Panc1 (cell line): Measurements from ENCODE around the gene DNAJB4. TPM values are rescaled to one million over a fixed set of nuclear protein-coding genes. Genes with fewer than 3 reads are reported as not detected.
A peak's percentile ranks its signal among the peaks of the same experiment; 100 is the strongest.

Experiments
- ATAC-seq: fragments of 200-7000 bp; cut with Tn5 transposase; 2 replicates; pipeline ENCODE4 v1.9.1; 2020; ENCODE audit warnings: mild to moderate bottlenecking, moderate library complexity
- Bru-seq: library from RNA; stranded (reverse); fragments of 400-500 nt; gene quantifications from one replicate; lab custom pipeline; 2021; lab: Mats Ljungman, UMichigan
- BruChase-seq, 2 experiments: library from RNA; stranded (reverse); fragments of 400-500 nt; gene quantifications; one replicate each; lab custom pipeline; 2021; lab: Mats Ljungman, UMichigan
- BruUV-seq: library from RNA; stranded (reverse); fragments of 400-500 nt; replicated peaks from 2 replicates; lab custom pipeline; 2021; lab: Mats Ljungman, UMichigan
- CTCF ChIA-PET: fragments of 300-600 bp; sonication (Branson Sonifier 250); formaldehyde crosslinking; loops from one replicate; lab custom pipeline; 2022; ENCODE audit warnings: antibody characterized with exemption; lab: Charles Lee
- POLR2A ChIA-PET: fragments of 300-600 bp; sonication (Branson Sonifier 250); formaldehyde crosslinking; loops from one replicate; lab custom pipeline; 2022; ENCODE audit warnings: antibody characterized with exemption; lab: Charles Lee
- DNase-seq: peaks from one replicate; pipeline ENCODE4 v3.0.0-alpha.2; 2010; ENCODE audit warnings: low read depth, low spot score
- H3K27ac ChIP-seq: 2 replicates; pipeline ENCODE4 v1.5.1; 2011; ENCODE audit warnings: mild to moderate bottlenecking, low read length, inconsistent platforms
- H3K27me3 ChIP-seq: fragments of 200-500 bp; sonication (Bioruptor generic); 2 replicates; pipeline ENCODE4 v1.6.0; 2014; ENCODE audit warnings: low read length, inconsistent platforms; ENCODE audit not compliant: control insufficient read depth, insufficient read depth
- H3K36me3 ChIP-seq: fragments of 200-500 bp; sonication (Bioruptor generic); 2 replicates; pipeline ENCODE4 v1.5.1; 2014; ENCODE audit warnings: inconsistent platforms, mild to moderate bottlenecking, low read length, moderate library complexity; ENCODE audit not compliant: control insufficient read depth, insufficient read depth
- H3K4me1 ChIP-seq: 2 replicates; pipeline ENCODE4 v1.5.1; 2011; ENCODE audit warnings: inconsistent platforms, mild to moderate bottlenecking, low read length, moderate library complexity; ENCODE audit not compliant: control insufficient read depth, insufficient read depth
- H3K4me3 ChIP-seq, 2 experiments: 2 replicates each; pipeline ENCODE4 v1.5.1; 2011 to 2012; ENCODE audit warnings: low read depth in 2 of 2, low read length in 2 of 2, mild to moderate bottlenecking in 2 of 2, inconsistent platforms in 1 of 2, moderate library complexity in 1 of 2
- H3K9me3 ChIP-seq: fragments of 200-500 bp; sonication (Bioruptor generic); 2 replicates; pipeline ENCODE4 v1.5.1; 2014; ENCODE audit warnings: low read depth, mild to moderate bottlenecking, inconsistent platforms, low read length, moderate library complexity; ENCODE audit not compliant: control insufficient read depth, insufficient read depth
- POLR2AphosphoS5 ChIP-seq: IDR thresholded peaks from 2 replicates; pipeline ENCODE4 v1.6.1; 2012; ENCODE audit warnings: mild to moderate bottlenecking, low read depth, low read length, moderate library complexity
- SIN3A ChIP-seq: IDR thresholded peaks from 2 replicates; pipeline ENCODE4 v1.6.1; 2012; ENCODE audit warnings: low read depth, mild to moderate bottlenecking, low read length, moderate library complexity, borderline replicate concordance; ENCODE audit not compliant: insufficient read depth
- TCF7L2 ChIP-seq: IDR thresholded peaks from 2 replicates; pipeline ENCODE4 v1.6.1; 2011; ENCODE audit warnings: mild to moderate bottlenecking, low read depth, low read length, inconsistent platforms
- in situ Hi-C: cut with HindIII; loops from 2 replicates; pipeline ENCODE4 v1.10.0; 2016; ENCODE audit warnings: low sequenced_read_pairs, low pct_unique_long_range_greater_than_20kb
- intact Hi-C: fragments of 100-400 bp; cut with micrococcal nuclease; formaldehyde crosslinking; loops from one replicate; pipeline ENCODE4 v1.10.0; 2022; ENCODE audit not compliant: unreplicated experiment
- long read RNA-seq: library from polyadenylated mRNA; unstranded; transcript quantifications from one replicate; pipeline ENCODE4 v2.0.0, GENCODE V29; 2021; ENCODE audit not compliant: unreplicated experiment
- polyA plus RNA-seq: library from polyadenylated mRNA; unstranded; fragments of >200 nt; gene quantifications from one replicate; pipeline ENCODE4 v1.2.1, GENCODE V29; 2012; ENCODE audit warnings: missing spikeins; ENCODE audit not compliant: insufficient read length
- total RNA-seq: library from RNA; stranded (reverse); gene quantifications from one replicate; pipeline ENCODE4 v1.2.1, GENCODE V29; 2021; ENCODE audit not compliant: unreplicated experiment
- TF ChIP-seq, protein P1 (sequence below): fragments of 450-650 bp; IDR thresholded peaks from 2 replicates; pipeline ENCODE4 v1.5.1; 2017; ENCODE audit warnings: mild to moderate bottlenecking
- TF ChIP-seq, protein P2 (sequence below), 2 experiments: IDR thresholded peaks; 2 replicates each; pipeline ENCODE4 v1.6.1; 2011 to 2012; ENCODE audit warnings: low read depth in 2 of 2, control low read depth in 1 of 2, low read length in 1 of 2, mild to moderate bottlenecking in 1 of 2, moderate library complexity in 1 of 2; ENCODE audit not compliant: insufficient read depth in 1 of 2

The DNAJB4 gene
- 14.9 TPM for total RNA-seq
- 8.1 TPM for polyA plus RNA-seq
- Bru-seq, nascent RNA, result percentile 72 among the genes with signal in this experiment
- BruChase-seq, experiment 1, labeled RNA remaining after a 2-hour chase, result percentile 91 among the genes with signal in this experiment
- percentile 83 among the genes with signal in this experiment for BruChase-seq, experiment 2, labeled RNA remaining after a 6-hour chase
- long read RNA-seq, transcript DNAJB4-201 (3 exons, 2,988 nt), result major isoform, 9 of 25 reads
- long read RNA-seq, transcript DNAJB4-206 (3 exons, 949 nt), result major isoform, 9 of 25 reads
- long read RNA-seq, partial matches to known transcripts, result 0 of 25 reads
- long read RNA-seq, other reads (novel, unspliced or antisense), result 7 of 25 reads

DNA sequence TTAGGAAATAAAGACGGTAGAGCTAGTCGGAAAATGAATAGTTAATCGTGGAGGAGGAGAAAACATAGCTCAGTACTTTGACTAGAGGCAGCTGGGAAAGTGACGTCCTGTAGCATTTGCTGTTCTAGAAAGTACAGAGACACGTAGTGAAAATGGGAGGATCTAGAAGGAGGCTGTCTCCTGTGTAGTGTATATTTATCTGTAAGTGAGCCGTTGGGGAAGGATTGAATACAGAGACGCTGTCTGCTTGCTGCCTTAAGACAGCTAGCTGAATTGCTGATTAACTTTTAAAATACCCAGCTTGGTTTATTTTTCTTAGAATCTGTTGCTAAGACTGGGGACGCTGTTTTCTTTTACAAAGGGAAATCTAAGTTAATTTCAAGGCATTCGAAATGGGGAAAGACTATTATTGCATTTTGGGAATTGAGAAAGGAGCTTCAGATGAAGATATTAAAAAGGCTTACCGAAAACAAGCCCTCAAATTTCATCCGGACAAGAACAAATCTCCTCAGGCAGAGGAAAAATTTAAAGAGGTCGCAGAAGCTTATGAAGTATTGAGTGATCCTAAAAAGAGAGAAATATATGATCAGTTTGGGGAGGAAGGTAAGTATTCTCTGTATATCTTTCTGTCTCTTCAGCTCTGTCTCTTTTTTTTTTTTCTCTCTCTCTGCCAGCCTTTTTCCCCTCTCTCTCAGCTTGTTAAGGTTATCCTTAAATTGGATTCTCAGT, at the start of gene DNAJB4:
Gene DNAJB4, plus strand, starts transcription at position 221 of the 729 bp plus-strand sequence. Its CDS starts 172 bp downstream, at position 393.
- H3K36me3 ChIP-seq, result no peaks in the 10 kb centered on the region
- intact Hi-C loops (loop anchor here (10.0 kb wide), 1 partner anchor 100 kb away; no protein-coding TSS in a partner anchor), in situ Hi-C loops (no loop called here)
- H3K27me3 ChIP-seq, result no peaks in the 10 kb centered on the region
- ChIA-PET POLR2A (interaction anchor here (0.6 to 1.2 kb wide), 6 partner anchors 9 to 36 kb away, joined by 3 to 8 read pairs (median 4); partner anchors contain the start of gene FUBP1), CTCF (interaction anchor here (0.5 to 1.5 kb wide), 6 partner anchors 10 to 321 kb away, joined by 3 to 11 read pairs (median 5); no protein-coding TSS in a partner anchor)
- H3K27ac ChIP-seq, result peak within 1 kb of the TSS; percentile 96
- ATAC-seq (peak; percentile 99), DNase-seq (peak; percentile 94)
- peaks cover 24% of the 10 kb centered on the region for H3K4me1 ChIP-seq
- BruUV-seq, result no TSS peak
- H3K9me3 ChIP-seq, result no peaks in the 10 kb centered on the region
- H3K4me3 ChIP-seq, result peak within 1 kb of the TSS; percentile 55
- TF ChIP-seq, protein P1, sequence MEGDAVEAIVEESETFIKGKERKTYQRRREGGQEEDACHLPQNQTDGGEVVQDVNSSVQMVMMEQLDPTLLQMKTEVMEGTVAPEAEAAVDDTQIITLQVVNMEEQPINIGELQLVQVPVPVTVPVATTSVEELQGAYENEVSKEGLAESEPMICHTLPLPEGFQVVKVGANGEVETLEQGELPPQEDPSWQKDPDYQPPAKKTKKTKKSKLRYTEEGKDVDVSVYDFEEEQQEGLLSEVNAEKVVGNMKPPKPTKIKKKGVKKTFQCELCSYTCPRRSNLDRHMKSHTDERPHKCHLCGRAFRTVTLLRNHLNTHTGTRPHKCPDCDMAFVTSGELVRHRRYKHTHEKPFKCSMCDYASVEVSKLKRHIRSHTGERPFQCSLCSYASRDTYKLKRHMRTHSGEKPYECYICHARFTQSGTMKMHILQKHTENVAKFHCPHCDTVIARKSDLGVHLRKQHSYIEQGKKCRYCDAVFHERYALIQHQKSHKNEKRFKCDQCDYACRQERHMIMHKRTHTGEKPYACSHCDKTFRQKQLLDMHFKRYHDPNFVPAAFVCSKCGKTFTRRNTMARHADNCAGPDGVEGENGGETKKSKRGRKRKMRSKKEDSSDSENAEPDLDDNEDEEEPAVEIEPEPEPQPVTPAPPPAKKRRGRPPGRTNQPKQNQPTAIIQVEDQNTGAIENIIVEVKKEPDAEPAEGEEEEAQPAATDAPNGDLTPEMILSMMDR, result no peak
- no peak; the same call in 1 of the 2 replicates for TF ChIP-seq POLR2AphosphoS5
- TF ChIP-seq SIN3A, result 0 out of 2 replicates have a peak, but pooled peaks have one; percentile 47
- no peak for TF ChIP-seq TCF7L2
- TF ChIP-seq, protein P2, sequence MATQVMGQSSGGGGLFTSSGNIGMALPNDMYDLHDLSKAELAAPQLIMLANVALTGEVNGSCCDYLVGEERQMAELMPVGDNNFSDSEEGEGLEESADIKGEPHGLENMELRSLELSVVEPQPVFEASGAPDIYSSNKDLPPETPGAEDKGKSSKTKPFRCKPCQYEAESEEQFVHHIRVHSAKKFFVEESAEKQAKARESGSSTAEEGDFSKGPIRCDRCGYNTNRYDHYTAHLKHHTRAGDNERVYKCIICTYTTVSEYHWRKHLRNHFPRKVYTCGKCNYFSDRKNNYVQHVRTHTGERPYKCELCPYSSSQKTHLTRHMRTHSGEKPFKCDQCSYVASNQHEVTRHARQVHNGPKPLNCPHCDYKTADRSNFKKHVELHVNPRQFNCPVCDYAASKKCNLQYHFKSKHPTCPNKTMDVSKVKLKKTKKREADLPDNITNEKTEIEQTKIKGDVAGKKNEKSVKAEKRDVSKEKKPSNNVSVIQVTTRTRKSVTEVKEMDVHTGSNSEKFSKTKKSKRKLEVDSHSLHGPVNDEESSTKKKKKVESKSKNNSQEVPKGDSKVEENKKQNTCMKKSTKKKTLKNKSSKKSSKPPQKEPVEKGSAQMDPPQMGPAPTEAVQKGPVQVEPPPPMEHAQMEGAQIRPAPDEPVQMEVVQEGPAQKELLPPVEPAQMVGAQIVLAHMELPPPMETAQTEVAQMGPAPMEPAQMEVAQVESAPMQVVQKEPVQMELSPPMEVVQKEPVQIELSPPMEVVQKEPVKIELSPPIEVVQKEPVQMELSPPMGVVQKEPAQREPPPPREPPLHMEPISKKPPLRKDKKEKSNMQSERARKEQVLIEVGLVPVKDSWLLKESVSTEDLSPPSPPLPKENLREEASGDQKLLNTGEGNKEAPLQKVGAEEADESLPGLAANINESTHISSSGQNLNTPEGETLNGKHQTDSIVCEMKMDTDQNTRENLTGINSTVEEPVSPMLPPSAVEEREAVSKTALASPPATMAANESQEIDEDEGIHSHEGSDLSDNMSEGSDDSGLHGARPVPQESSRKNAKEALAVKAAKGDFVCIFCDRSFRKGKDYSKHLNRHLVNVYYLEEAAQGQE (IDR thresholded peaks at IDR 0.05; ENCODE audit: insufficient read depth in 1 of 2, low read depth in 2 of 2, low read length in 1 of 2), result no peak

DNA sequence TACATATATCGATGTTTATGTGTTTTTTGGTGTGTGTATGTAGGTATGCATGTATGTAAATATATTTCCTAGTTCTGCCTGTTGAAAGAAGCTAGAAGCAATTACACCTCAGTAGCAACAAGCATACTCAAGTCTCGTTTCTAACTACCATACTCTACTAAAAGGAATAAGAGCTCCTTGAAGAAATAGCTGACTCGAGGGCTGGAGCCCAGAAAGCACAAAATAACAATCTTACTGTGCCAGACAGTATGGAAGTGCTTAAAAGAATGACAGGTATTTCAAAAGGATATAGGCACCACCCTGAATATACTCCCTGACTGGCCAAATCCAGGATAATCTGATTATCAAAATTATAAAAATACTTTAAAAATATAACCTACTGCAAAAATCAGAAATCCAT, 49.0 kb upstream of the DNAJB4 start:
- CTCF ChIA-PET, result no interaction called here
- intact Hi-C loops, result no loop called here

More for the DNA sequence above, 49.0 kb upstream of the DNAJB4 start:
- H3K27me3 ChIP-seq, result no peaks in the 10 kb centered on the region
- no peaks in the 10 kb centered on the region for H3K9me3 ChIP-seq
- TF ChIP-seq, protein P2 (IDR thresholded peaks at IDR 0.05; ENCODE audit: insufficient read depth in 1 of 2, low read depth in 2 of 2, low read length in 1 of 2), result no peak
- TF ChIP-seq TCF7L2, result no peak
- TF ChIP-seq SIN3A, result no peak
- TF ChIP-seq POLR2AphosphoS5, result no peak
- TF ChIP-seq, protein P1, result no peak
- no TSS peak for BruUV-seq
- no peak overlapping the region for H3K4me3 ChIP-seq
- POLR2A ChIA-PET, result no interaction called here
- DNase-seq, result no peak
- in situ Hi-C loops, result no loop called here
- H3K4me1 ChIP-seq, result no peaks in the 10 kb centered on the region
- peaks cover 73% of the 10 kb centered on the region for H3K36me3 ChIP-seq
- no peak for ATAC-seq
- no peak overlapping the region for H3K27ac ChIP-seq
